B cell (primary cell): Measurements from ENCODE around the gene RABGAP1L. TPM values are rescaled to one million over a fixed set of nuclear protein-coding genes. Genes with fewer than 3 reads are reported as not detected.

Experiments used
- ATAC-seq: fragments of 200-7000 bp; cut with Tn5 transposase; one replicate; pipeline ENCODE4 v1.10.0; 2021; ENCODE audit warnings: low read depth, mild to moderate bottlenecking, moderate number of reproducible peaks, moderate library complexity
- CTCF ChIA-PET: fragments of 350-600 bp; sonication (Branson Sonifier 250); formaldehyde crosslinking; loops from one replicate; lab custom pipeline; 2021; ENCODE audit warnings: antibody characterized with exemption, inconsistent platforms; lab: Charles Lee
- POLR2A ChIA-PET: fragments of 350-600 bp; sonication (Branson Sonifier 250); formaldehyde crosslinking; loops from one replicate; lab custom pipeline; 2021; ENCODE audit warnings: antibody characterized with exemption; lab: Charles Lee
- DNase-seq: peaks from one replicate; pipeline ENCODE4 v3.0.0; 2013
- H2AFZ ChIP-seq: 2 replicates; pipeline ENCODE4 v1.6.1; 2012; ENCODE audit warnings: mild to moderate bottlenecking, low read depth, low read length; ENCODE audit not compliant: insufficient read depth, poor library complexity, severe bottlenecking
- H3K27ac ChIP-seq, 2 donors: 1 replicate in 1 of 2; 2 replicates in 1 of 2; pipeline ENCODE4 v1.5.1; 2012 to 2013; ENCODE audit warnings: low read length in 2 of 2, mild to moderate bottlenecking in 2 of 2, moderate library complexity in 1 of 2
- H3K27me3 ChIP-seq, 4 experiments: fragments of 200-600 bp in 1 of 4; sonication (generic) in 1 of 4; replicated peaks in 1 of 4; 1 replicate in 2 of 4; 2 replicates in 2 of 4; pipeline versions ENCODE4 v1.6.1 to v1.7.0; 2013 to 2016; ENCODE audit warnings: low read length in 3 of 4, mild to moderate bottlenecking in 2 of 4, mixed read lengths in 1 of 4, moderate library complexity in 1 of 4; ENCODE audit not compliant: insufficient read depth in 4 of 4, control insufficient read depth in 3 of 4; ENCODE audit errors: control extremely low read depth in 1 of 4
- H3K36me3 ChIP-seq, 2 experiments: replicated peaks in 1 of 2; 1 replicate in 1 of 2; 2 replicates in 1 of 2; pipeline versions ENCODE4 v1.6.1 to v1.7.1; 2013; ENCODE audit warnings: low read length in 1 of 2; ENCODE audit not compliant: insufficient read depth in 2 of 2, control insufficient read depth in 1 of 2; ENCODE audit errors: control extremely low read depth in 1 of 2, extremely low read depth in 1 of 2
- H3K4me1 ChIP-seq, 2 donors: fragments of 200-600 bp in 1 of 2; sonication (generic) in 1 of 2; 1 replicate in 1 of 2; 2 replicates in 1 of 2; pipeline versions ENCODE4 v1.5.1 to v1.6.1; 2013 to 2017; ENCODE audit warnings: low read length in 2 of 2; ENCODE audit not compliant: control insufficient read depth in 2 of 2, insufficient read depth in 2 of 2
- H3K4me2 ChIP-seq: replicated peaks from 2 replicates; pipeline ENCODE3; 2012; ENCODE audit warnings: mild to moderate bottlenecking, low read depth, low read length; ENCODE audit not compliant: poor library complexity, severe bottlenecking
- H3K4me3 ChIP-seq, 5 experiments: fragments of 200-600 bp in 1 of 5; sonication (generic) in 1 of 5; 1 replicate in 3 of 5; 2 replicates in 2 of 5; pipeline versions ENCODE4 v1.5.1 to v1.7.0; 2011 to 2016; ENCODE audit warnings: low read length in 4 of 5, mild to moderate bottlenecking in 4 of 5, low read depth in 2 of 5, control low read depth in 1 of 5, moderate library complexity in 1 of 5; ENCODE audit not compliant: insufficient read depth in 1 of 5; ENCODE audit errors: control extremely low read depth in 1 of 5, extremely low read depth in 1 of 5
- H3K79me2 ChIP-seq: fragments of 200-600 bp; sonication (generic); one replicate; pipeline ENCODE4 v1.6.0; 2016; ENCODE audit warnings: low read length; ENCODE audit not compliant: control insufficient read depth, insufficient read depth
- H3K9ac ChIP-seq: fragments of 200-600 bp; sonication (generic); 2 replicates; pipeline ENCODE4 v1.6.1; 2017; ENCODE audit warnings: mild to moderate bottlenecking, low read length, moderate library complexity
- H3K9me3 ChIP-seq, 3 donors: one replicate each; pipeline versions ENCODE4 v1.6.1 to v1.7.1; 2013; ENCODE audit warnings: low read length in 2 of 3; ENCODE audit not compliant: control insufficient read depth in 2 of 3, insufficient read depth in 1 of 3; ENCODE audit errors: control extremely low read depth in 1 of 3
- H4K20me1 ChIP-seq: 2 replicates; pipeline ENCODE4 v1.6.0; 2012; ENCODE audit warnings: mild to moderate bottlenecking, low read length; ENCODE audit not compliant: insufficient read depth, control insufficient read depth, poor library complexity, severe bottlenecking
- H3K27ac Mint-ChIP-seq: one replicate; pipeline ENCODE4 v1.8.0; 2021; ENCODE audit warnings: mixed read lengths
- H3K27me3 Mint-ChIP-seq: one replicate; pipeline ENCODE4 v1.8.0; 2021; ENCODE audit warnings: mixed read lengths
- H3K4me1 Mint-ChIP-seq: one replicate; pipeline ENCODE4 v1.8.0; 2021; ENCODE audit warnings: mixed read lengths
- H3K4me3 Mint-ChIP-seq: one replicate; pipeline ENCODE4 v1.8.0; 2021; ENCODE audit warnings: mixed read lengths
- H3K9me3 Mint-ChIP-seq: one replicate; pipeline ENCODE4 v1.8.0; 2022; ENCODE audit warnings: mixed read lengths; ENCODE audit not compliant: insufficient read depth
- CTCF ChIP-seq: fragments of 200-600 bp; IDR thresholded peaks from one replicate; pipeline ENCODE4 v1.8.0; 2022; ENCODE audit warnings: antibody characterized with exemption, mild to moderate bottlenecking
- EZH2 ChIP-seq: IDR thresholded peaks from 2 replicates; pipeline ENCODE4 v1.6.1; 2012; ENCODE audit warnings: borderline replicate concordance, low read depth, mild to moderate bottlenecking, moderate library complexity, low read length; ENCODE audit not compliant: insufficient read depth, poor library complexity, severe bottlenecking
- WGBS: methylation state at CpG from one replicate; pipeline ENCODE4 v1.1.5; 2013; ENCODE audit warnings: missing lambda C conversion rate; ENCODE audit not compliant: insufficient coverage; 5-methylcytosine and 5-hydroxymethylcytosine counted together
- intact Hi-C: fragments of 100-400 bp; cut with micrococcal nuclease; formaldehyde crosslinking; loops from one replicate; pipeline ENCODE4 v1.10.0; 2022
- polyA plus RNA-seq: library from polyadenylated mRNA; depleted of rRNA; stranded (reverse); fragments of >200 nt; gene quantifications from 2 replicates; pipeline ENCODE4 v1.2.3, GENCODE V29; 2012
- total RNA-seq, 2 donors: library from RNA; stranded (reverse); fragments of 120-200 nt in 1 of 2; gene quantifications; 1 replicate in 1 of 2; 2 replicates in 1 of 2; pipeline versions ENCODE4 v1.2.3 to v1.2.4, GENCODE V29; 2013 to 2022

Gene RABGAP1L
- total and polyA plus RNA-seq, 2 donors (not counting 1 experiment from before 2014, with no cell fraction given): 34.9 to 159 TPM

- Histone ChIP-seq H3K4me2 (no peak overlapping the region), H3K36me3 (peaks cover 0 to 15% of the 10 kb centered on the region in 2 experiments), H3K27me3 (no peaks in the 10 kb centered on the region), H3K4me3 (no peak overlapping the region), H3K79me2 (no peaks in the 10 kb centered on the region), H3K27ac (no peak overlapping the region), H3K9ac (no peak overlapping the region), H2AFZ (no peak overlapping the region), H4K20me1 (no peaks in the 10 kb centered on the region), H3K9me3 (no peaks in the 10 kb centered on the region), H3K4me1 (no peaks in the 10 kb centered on the region)
- Mint-ChIP-seq H3K27ac (no peak overlapping the region), H3K9me3 (no peaks in the 10 kb centered on the region), H3K4me1 (peaks cover 7% of the 10 kb centered on the region), H3K4me3 (no peak overlapping the region), H3K27me3 (no peaks in the 10 kb centered on the region)
- CTCF ChIA-PET: interaction anchor here (0.8 kb wide), 1 partner anchor 118 kb away, joined by 4 read pairs; no protein-coding TSS in a partner anchor
- ATAC-seq: no peak
- POLR2A ChIA-PET: no interaction called here
- TF ChIP-seq EZH2: no peak
- TF ChIP-seq CTCF: peak; percentile 13
- no peak for DNase-seq
- no CpG with 5 or more reads among the region's 2 CpGs for WGBS
- intact Hi-C loops: no loop called here
Observed at GRCh38 chr1:174376030-174376429, 216.7 kb downstream of the RABGAP1L start.

GRCh38 chr1:174391716-174392115, 232.4 kb downstream of the RABGAP1L start:
- TF ChIP-seq CTCF (no peak), EZH2 (no peak)
- H3K4me1 ChIP-seq: no peaks in the 10 kb centered on the region
- intact Hi-C loops: no loop called here

More at GRCh38 chr1:174391716-174392115, 232.4 kb downstream of the RABGAP1L start:
- no peaks in the 10 kb centered on the region for H3K27me3 ChIP-seq
- H3K4me3 ChIP-seq: no peak overlapping the region
- Mint-ChIP-seq H3K4me3 (no peak overlapping the region), H3K27me3 (no peaks in the 10 kb centered on the region), H3K27ac (no peak overlapping the region), H3K4me1 (no peaks in the 10 kb centered on the region), H3K9me3 (peaks cover 2% of the 10 kb centered on the region)
- no peak overlapping the region for H3K27ac ChIP-seq
- CTCF ChIA-PET: no interaction called here
- no peak overlapping the region for H2AFZ ChIP-seq
- no peak overlapping the region for H3K4me2 ChIP-seq
- peaks cover 0 to 2% (median 0%) of the 10 kb centered on the region in 3 donors for H3K9me3 ChIP-seq
- peaks cover 3 to 19% of the 10 kb centered on the region in 2 experiments for H3K36me3 ChIP-seq
- ATAC-seq (no peak), DNase-seq (no peak)
- H3K9ac ChIP-seq: no peak overlapping the region
- no peaks in the 10 kb centered on the region for H3K79me2 ChIP-seq
- H4K20me1 ChIP-seq: no peaks in the 10 kb centered on the region
- POLR2A ChIA-PET: no interaction called here
